Measurements from ENCODE around the gene FBN2. TPM values are rescaled to one million over a fixed set of nuclear protein-coding genes. Genes with fewer than 3 reads are reported as not detected.

FBN2 gene
- total RNA-seq, 1 donor from 2014 or later: 34.1 TPM

GRCh38 chr5:128408622-128409021, 129.4 kb downstream of the FBN2 start:
- intact Hi-C loops (cut with micrococcal nuclease): no loop called here
- peak overlapping the region; percentile 41 for H3K27ac ChIP-seq (replicated peaks)
- TF ChIP-seq CTCF (IDR thresholded peaks at IDR 0.05; ENCODE audit: borderline replicate concordance): no peak
- no peak for DNase-seq
- H3K9me3 ChIP-seq (replicated peaks): no peaks in the 10 kb centered on the region
- no peaks in the 10 kb centered on the region for H3K27me3 ChIP-seq (ENCODE audit: low read depth)
- H3K36me3 ChIP-seq: no peaks in the 10 kb centered on the region
- no peak overlapping the region for H3K4me3 ChIP-seq
- H3K4me1 ChIP-seq: peaks cover 11% of the 10 kb centered on the region

- TF ChIP-seq CTCF (IDR thresholded peaks at IDR 0.05; ENCODE audit: borderline replicate concordance): no peak
- Histone ChIP-seq H3K4me1 (peaks cover 11% of the 10 kb centered on the region), H3K4me3 (no peak overlapping the region), H3K9me3 (replicated peaks) (no peaks in the 10 kb centered on the region), H3K27ac (replicated peaks) (no peak overlapping the region), H3K27me3 (ENCODE audit: low read depth) (no peaks in the 10 kb centered on the region), H3K36me3 (no peaks in the 10 kb centered on the region)
- no peak for DNase-seq
- intact Hi-C loops (cut with micrococcal nuclease): no loop called here
Observed at GRCh38 chr5:128407944-128408343, 130.1 kb downstream of the FBN2 start.

- DNase-seq: no peak
- intact Hi-C loops (cut with micrococcal nuclease): no loop called here
- Histone ChIP-seq H3K36me3 (no peaks in the 10 kb centered on the region), H3K27me3 (ENCODE audit: low read depth) (no peaks in the 10 kb centered on the region), H3K4me1 (peaks cover 11% of the 10 kb centered on the region), H3K9me3 (replicated peaks) (no peaks in the 10 kb centered on the region), H3K27ac (replicated peaks) (no peak overlapping the region), H3K4me3 (no peak overlapping the region)
- no peak for TF ChIP-seq CTCF (IDR thresholded peaks at IDR 0.05; ENCODE audit: borderline replicate concordance)
Observed at GRCh38 chr5:128406803-128407202, 131.2 kb downstream of the FBN2 start.

- no peak for DNase-seq
- no peak for TF ChIP-seq CTCF (IDR thresholded peaks at IDR 0.05; ENCODE audit: borderline replicate concordance)
- intact Hi-C loops (cut with micrococcal nuclease): no loop called here
- no peaks in the 10 kb centered on the region for H3K9me3 ChIP-seq (replicated peaks)
- no peak overlapping the region for H3K27ac ChIP-seq (replicated peaks)
- H3K27me3 ChIP-seq (ENCODE audit: low read depth): no peaks in the 10 kb centered on the region
- no peak overlapping the region for H3K4me3 ChIP-seq
- peaks cover 11% of the 10 kb centered on the region for H3K4me1 ChIP-seq
- H3K36me3 ChIP-seq: no peaks in the 10 kb centered on the region
Observed at GRCh38 chr5:128405159-128405558, 132.9 kb downstream of the FBN2 start.

GRCh38 chr5:128403333-128403732, 134.7 kb downstream of the FBN2 start:
- intact Hi-C loops (cut with micrococcal nuclease): no loop called here
- Histone ChIP-seq H3K4me3 (no peak overlapping the region), H3K9me3 (replicated peaks) (no peaks in the 10 kb centered on the region)

More at GRCh38 chr5:128403333-128403732, 134.7 kb downstream of the FBN2 start:
- Histone ChIP-seq H3K36me3 (no peaks in the 10 kb centered on the region), H3K4me1 (no peaks in the 10 kb centered on the region), H3K27me3 (ENCODE audit: low read depth) (no peaks in the 10 kb centered on the region), H3K27ac (replicated peaks) (no peak overlapping the region)
- no peak for TF ChIP-seq CTCF (IDR thresholded peaks at IDR 0.05; ENCODE audit: borderline replicate concordance)
- DNase-seq: no peak
